ENCODE data around the gene ZNF354C. TPM values are rescaled to one million over a fixed set of nuclear protein-coding genes. Genes with fewer than 3 reads are reported as not detected.

ZNF354C gene
- total RNA-seq, 6 experiments from 2014 or later, result 3.5 to 4.8 (median 4.4) TPM

DNA sequence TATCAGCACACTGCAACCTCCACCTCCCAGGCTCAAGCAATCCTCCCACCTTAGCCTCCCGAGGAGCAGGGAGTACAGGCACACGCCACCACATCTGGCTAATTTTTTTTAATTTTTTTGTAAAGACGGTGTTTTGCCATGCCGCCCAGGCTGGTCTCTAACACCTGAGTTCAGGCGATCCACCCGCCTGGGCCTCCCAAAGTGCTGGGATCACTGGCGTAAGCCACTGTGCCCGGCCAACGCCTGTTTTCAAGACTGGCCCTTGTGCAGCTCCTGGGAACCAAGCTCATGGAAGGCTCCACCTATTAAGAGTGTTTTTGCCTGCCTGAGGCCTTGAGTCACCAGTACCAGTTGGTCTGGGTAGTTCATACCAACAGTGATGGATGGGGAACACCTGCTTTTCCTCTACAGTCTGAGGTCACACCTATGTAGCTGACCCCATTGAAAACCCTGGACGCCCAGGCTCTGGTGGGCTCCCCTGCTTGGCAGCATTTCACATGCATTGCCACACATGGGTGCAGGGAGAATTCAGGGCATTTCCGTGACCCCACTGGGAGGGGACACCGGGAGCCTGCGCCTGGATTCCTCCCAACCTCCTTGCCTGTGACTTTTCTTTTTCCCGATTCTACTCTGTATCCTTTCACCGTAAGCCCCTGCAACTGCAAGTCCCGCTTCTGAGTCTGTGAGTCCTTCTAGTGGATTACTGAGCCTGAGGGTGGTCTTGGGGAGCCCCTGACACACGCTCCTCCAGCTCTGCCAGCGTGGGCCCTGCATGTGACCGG is 63.5 kb downstream of the ZNF354C start:
- no peak overlapping the region for H3K4me3 Mint-ChIP-seq
- DNase-seq, result no peak
- no peak overlapping the region for H3K27ac Mint-ChIP-seq
- peaks cover 1% of the 10 kb centered on the region for H3K27me3 Mint-ChIP-seq (ENCODE audit: insufficient read depth)
- TF ChIP-seq, protein P1, sequence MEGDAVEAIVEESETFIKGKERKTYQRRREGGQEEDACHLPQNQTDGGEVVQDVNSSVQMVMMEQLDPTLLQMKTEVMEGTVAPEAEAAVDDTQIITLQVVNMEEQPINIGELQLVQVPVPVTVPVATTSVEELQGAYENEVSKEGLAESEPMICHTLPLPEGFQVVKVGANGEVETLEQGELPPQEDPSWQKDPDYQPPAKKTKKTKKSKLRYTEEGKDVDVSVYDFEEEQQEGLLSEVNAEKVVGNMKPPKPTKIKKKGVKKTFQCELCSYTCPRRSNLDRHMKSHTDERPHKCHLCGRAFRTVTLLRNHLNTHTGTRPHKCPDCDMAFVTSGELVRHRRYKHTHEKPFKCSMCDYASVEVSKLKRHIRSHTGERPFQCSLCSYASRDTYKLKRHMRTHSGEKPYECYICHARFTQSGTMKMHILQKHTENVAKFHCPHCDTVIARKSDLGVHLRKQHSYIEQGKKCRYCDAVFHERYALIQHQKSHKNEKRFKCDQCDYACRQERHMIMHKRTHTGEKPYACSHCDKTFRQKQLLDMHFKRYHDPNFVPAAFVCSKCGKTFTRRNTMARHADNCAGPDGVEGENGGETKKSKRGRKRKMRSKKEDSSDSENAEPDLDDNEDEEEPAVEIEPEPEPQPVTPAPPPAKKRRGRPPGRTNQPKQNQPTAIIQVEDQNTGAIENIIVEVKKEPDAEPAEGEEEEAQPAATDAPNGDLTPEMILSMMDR (IDR thresholded peaks at IDR 0.05), result no peak
- H3K4me1 Mint-ChIP-seq (ENCODE audit: low read depth), result no peaks in the 10 kb centered on the region
- no peaks in the 10 kb centered on the region; the same call in 1 of the 2 replicates for H3K9me3 Mint-ChIP-seq
- H3K36me3 Mint-ChIP-seq (ENCODE audit: low read depth), result peaks cover 25% of the 10 kb centered on the region

DNA sequence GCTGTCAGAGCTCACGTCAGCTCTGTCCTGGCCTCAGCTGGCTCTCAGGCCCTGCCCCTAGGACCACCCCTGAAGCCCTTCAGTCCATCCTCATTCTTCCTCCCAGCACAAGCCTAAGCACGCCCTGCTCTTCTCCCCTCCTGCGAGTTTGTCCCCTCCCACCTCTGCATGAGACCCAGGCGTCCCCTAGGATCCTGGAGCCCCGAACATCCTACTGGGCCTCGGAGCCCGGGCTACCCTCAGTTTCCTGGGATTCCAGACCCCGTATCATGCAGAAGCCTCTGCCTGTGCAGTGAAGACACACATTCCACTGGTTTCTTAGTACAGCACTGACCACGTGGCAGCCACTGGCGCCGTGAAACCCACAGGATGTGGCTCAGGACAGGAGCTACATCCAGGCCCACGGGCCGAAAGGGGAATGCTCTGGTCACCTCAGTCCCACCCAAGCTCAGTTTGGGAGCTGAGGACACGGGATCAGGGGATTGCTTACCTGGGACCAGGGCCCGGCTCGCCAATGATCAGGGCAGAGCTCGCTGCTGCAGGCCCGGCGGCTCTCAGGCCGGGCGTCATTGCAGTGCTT is 64.2 kb downstream of the ZNF354C start:
- DNase-seq, result no peak
- no peaks in the 10 kb centered on the region for H3K4me1 Mint-ChIP-seq (ENCODE audit: low read depth)
- no peak overlapping the region for H3K4me3 Mint-ChIP-seq
- TF ChIP-seq, protein P1 (IDR thresholded peaks at IDR 0.05), result no peak
- no peaks in the 10 kb centered on the region; the same call in 1 of the 2 replicates for H3K9me3 Mint-ChIP-seq
- H3K36me3 Mint-ChIP-seq (ENCODE audit: low read depth), result peaks cover 27% of the 10 kb centered on the region
- H3K27ac Mint-ChIP-seq, result no peak overlapping the region
- H3K27me3 Mint-ChIP-seq (ENCODE audit: insufficient read depth), result peaks cover 1% of the 10 kb centered on the region

DNA sequence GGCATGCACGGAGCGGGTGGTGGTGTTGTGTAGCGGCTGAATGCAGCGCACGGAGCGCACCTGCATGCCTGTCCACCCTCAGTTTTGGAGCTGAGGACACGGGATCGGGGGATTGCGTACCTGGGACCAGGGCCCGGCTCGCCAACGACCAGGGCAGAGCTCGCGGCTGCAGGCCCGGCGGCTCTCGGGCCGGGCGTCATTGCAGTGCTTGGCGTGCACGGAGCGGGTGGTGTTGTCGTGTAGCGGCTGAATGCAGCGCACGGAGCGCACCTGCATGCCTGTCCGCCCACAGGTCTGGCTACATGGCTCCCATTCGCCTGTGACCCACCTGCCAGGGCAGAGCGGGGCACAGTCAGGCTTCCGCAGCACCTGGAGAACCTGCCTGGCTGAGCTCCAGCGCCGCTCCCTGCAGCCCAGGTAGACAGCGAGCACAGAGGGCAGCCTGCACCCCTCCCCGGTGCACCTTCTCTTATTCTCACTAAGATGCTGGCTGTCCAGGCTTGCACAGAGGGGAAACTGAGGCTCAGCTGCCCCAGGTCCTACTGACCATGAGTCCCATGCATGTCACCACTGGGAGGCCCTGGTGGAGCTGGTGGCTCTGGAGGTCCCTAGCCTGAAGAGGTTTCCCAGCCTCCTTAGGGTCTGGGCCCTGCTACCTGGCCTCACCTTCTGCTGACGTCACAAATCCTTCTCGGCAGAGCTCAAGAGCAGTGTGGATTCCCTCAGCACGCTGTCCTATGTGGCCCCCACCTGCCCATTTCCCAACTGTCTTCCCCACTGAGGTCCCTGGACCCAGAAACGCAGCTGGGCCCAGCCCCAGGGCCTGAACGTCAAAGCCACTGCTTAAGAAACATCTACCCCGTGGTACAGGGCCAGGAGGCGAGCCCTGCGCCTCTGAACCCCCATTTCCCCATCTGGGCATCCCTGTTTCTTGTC is 64.9 kb downstream of the ZNF354C start:
- Mint-ChIP-seq H3K27me3 (ENCODE audit: insufficient read depth) (peaks cover 1% of the 10 kb centered on the region), H3K27ac (no peak overlapping the region), H3K9me3 (no peaks in the 10 kb centered on the region; the same call in 1 of the 2 replicates), H3K4me3 (no peak overlapping the region), H3K4me1 (ENCODE audit: low read depth) (no peaks in the 10 kb centered on the region), H3K36me3 (ENCODE audit: low read depth) (peaks cover 23% of the 10 kb centered on the region)
- no peak for DNase-seq
- TF ChIP-seq, protein P1 (IDR thresholded peaks at IDR 0.05), result no peak

DNA sequence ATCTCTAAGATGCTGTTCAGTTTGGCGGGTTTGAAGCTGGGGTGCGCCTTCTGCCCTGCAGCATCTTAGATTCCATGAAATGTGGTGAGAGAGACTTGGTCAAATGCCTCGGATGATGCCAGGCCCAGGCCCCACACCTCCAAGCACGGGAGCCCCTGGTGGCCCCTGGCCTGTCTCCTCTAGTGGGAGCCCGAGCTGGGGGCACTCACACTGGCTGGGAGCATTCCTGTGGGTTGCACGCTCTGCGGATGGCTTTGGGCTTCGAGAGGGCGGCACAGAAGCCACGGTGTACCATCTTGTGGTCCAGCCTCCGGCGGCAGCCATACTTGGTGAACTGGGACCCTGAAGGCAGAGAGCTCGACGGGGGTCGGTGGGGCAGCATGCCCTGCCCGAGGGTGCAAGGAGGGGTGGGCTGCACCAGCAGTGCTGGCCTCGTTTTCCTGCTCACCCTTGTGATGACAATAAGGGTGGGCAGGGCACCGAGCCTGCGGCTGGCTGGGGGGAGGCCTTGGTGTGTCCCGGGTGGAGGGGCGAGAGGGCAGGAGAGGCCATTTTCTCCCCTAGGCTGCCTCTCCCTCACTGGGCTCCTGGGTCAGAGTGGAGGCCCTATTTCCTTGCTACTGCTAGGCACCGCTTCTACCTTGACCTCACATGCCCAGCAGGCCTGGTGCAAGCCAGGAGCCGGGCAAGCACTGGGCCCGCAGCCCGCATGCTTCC is 65.8 kb downstream of the ZNF354C start:
- Mint-ChIP-seq H3K9me3 (no peaks in the 10 kb centered on the region), H3K36me3 (ENCODE audit: low read depth) (peaks cover 21% of the 10 kb centered on the region), H3K4me1 (ENCODE audit: low read depth) (no peaks in the 10 kb centered on the region), H3K27me3 (ENCODE audit: insufficient read depth) (peaks cover 1% of the 10 kb centered on the region), H3K4me3 (no peak overlapping the region), H3K27ac (no peak overlapping the region)
- TF ChIP-seq, protein P1 (IDR thresholded peaks at IDR 0.05), result no peak
- DNase-seq, result no peak

DNA sequence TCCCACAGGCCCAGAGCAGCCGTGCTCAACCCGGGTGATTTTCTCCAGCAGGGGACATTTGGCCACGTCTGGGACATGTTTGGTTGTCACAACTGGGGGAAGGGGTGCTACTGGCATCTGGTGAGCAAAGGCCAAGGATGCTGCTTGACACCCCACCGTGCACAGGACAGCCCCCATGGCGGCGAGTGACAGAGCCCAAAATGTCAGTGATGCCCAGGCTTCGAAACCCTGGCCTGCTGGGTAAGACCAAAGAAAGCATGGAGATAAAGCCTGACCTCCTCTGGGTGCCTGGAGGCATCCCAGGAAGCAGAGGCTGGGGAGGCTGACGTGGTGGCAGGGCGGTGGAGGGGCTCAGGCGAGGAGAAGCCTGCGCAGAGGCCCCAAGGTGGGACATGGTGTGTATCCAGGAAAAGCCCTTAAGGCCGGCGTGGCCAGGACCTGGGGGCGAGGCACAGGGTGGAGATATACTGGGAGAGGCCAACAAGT is 66.4 kb downstream of the ZNF354C start:
- TF ChIP-seq, protein P1 (IDR thresholded peaks at IDR 0.05), result no peak
- H3K9me3 Mint-ChIP-seq, result no peaks in the 10 kb centered on the region
- no peaks in the 10 kb centered on the region; the same call in 1 of the 2 replicates for H3K27me3 Mint-ChIP-seq (ENCODE audit: insufficient read depth)
- peaks cover 21% of the 10 kb centered on the region for H3K36me3 Mint-ChIP-seq (ENCODE audit: low read depth)
- no peak for DNase-seq
- no peaks in the 10 kb centered on the region for H3K4me1 Mint-ChIP-seq (ENCODE audit: low read depth)
- H3K4me3 Mint-ChIP-seq, result no peak overlapping the region
- H3K27ac Mint-ChIP-seq, result no peak overlapping the region

Measured in HFFc6 (cell line).